CMK (cell line): ENCODE data around the gene FYN.
"Not testable (repeated sequence)": the region's sequence is repeated elsewhere in the genome, so short reads cannot be mapped to it uniquely, and the experiment has no call there.

Source experiments
- DNase-seq: peaks from one replicate; pipeline ENCODE4 v3.0.0-alpha.2; 2010; ENCODE audit warnings: low read depth

The FYN gene

DNA sequence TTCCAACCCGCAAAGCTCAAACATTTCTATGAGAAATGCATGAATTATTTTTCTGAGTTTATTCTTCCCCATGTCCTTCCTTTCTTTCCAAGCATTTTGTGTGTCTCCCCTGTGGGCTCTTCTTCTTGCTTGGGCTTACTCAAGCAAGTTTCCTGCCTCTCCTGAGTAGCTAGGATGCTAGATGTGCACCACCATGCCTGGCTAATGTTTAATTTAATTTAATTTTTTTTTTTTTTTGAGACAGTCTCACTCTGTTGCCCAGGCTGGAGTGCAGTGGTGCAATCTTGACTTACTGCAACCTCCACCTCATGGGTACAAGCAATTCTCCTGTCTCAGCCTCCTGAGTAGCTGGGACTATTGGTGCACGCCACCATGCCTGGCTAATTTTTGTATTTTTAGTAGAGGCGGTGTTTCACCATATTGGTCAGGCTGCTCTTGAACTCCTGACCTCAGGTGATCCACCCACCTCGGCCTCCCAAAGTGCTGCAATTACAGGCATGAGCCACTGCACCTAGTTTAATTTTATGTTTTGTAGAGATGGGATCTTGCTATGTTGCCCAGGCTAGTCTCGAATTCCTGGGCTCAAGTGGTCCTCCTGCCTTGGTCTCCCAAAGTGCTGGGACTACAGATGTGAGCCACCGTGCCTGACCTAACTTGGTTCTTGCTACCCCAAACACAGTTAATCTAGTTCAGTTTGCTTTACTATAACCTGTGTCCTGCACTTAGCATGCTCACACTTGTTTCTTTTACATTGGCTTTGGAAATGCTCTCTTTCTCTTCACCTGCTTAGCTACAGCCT is 192.2 kb downstream of the FYN start:
- not testable (repeated sequence) for DNase-seq

GRCh38 chr6:111680015-111680712 is 193.1 kb downstream of the FYN start:
- DNase-seq: no peak

GRCh38 chr6:111679126-111679858 is 194.0 kb downstream of the FYN start:
- no peak for DNase-seq

DNA sequence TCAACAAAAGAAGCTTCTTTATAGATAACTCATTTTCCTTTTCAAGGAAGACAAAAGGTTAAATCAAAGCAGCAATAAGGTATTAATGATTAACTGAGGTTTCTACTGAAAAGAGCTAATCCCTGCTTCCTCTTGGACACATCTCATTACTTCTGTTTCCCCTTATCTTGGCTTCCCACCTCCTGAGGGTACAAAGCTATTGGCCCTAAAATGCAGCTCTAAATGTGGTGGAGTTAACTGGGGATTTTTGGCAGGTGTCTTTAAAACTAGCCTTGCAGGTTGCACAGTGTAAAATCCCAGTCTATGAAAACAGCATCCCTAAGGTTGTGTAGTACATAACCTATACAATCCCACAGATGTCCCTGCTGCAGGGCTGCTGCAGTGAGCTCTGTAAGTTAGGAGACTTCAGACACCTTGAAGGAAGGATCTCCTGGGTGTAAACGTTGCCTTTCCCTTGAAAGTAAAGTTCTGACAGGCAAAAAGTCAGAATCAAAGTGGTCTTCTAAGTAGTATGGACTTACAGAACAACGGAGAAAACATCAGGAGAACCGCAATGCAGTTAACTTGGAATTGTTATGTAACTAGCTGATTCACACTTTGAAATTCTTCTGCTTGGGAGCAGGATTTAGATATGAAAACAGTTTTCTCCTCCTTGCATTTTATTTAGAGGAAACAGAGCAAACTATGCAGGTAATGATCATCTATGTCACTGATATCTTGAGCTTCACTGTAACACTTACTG is 195.8 kb downstream of the FYN start:
- DNase-seq: no peak

DNA sequence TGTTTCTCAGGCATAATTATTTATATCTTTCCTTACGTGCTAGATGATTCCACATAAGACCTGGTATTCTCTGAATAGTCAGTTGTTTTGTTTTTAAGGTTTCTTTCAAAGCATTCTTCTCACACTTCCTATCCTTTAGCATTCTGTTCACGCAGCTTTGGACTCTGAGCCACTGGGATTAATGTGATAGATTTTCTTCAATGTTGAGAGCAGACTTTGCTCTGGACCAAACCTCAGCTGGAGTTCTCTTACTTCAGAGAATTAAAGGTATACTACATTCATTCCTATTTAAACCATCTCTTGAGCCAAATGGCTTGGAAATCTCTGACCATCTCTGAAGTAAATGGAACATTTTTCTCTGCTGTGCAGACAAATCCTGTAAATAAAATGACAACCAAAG is 196.9 kb downstream of the FYN start:
- DNase-seq: no peak

DNA sequence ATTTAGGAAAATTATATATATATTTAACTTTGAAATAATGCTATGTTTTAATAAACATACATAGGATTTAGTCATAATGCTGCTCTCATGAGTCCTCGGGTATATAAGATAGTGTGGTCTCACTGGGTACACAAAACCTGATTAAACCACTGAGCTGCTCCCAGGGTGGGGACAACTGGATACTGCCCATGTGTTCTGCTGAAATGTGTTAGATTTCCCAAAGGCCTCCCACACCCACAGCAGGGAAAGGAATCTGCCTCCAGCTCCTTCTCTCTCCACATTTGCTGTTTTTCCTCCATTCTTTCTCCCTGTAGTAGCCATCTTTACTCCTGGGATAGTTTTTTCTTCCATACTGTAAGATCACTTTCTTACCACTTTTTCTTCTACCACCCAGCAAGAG is 198.4 kb downstream of the FYN start:
- DNase-seq: no peak

- DNase-seq: no peak
Measured at GRCh38 chr6:111674413-111674812, 198.8 kb downstream of the FYN start.

GRCh38 chr6:111673937-111674336 is 199.3 kb downstream of the FYN start:
- DNase-seq: no peak

GRCh38 chr6:111673532-111673931 is 199.7 kb downstream of the FYN start:
- no peak for DNase-seq

DNA sequence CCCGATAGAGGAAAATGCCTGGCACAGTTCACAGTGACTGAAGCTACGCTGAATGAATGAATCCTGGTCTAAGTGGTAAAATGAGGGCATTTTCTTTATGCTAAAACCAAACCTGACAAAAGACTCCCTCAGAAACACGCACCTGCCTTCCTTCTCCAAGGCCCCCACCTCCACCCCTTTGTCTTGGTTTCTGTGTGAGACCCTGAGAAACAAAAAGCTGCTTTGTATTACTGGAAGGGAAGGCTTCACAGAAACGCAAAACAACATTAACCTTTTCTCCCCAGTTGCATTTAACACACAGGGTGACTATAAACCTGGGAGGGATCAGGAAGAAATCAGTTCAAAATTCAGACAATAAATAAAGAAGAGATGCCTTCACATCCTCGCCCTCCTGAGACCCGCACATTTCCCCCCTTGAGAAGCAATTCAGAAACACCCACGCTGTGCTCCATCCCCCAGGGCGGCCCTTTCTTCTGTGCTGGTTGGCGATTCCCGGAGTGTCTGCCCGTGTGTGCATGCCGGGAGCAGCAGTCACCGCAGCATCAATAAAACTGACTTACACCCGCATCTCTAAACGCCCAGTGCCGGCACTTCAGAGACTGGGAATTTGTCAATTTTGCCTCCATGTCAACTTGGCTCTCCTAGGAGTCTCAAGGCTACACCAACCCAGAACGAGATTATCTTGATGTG is 200.3 kb downstream of the FYN start:
- DNase-seq: no peak

DNA sequence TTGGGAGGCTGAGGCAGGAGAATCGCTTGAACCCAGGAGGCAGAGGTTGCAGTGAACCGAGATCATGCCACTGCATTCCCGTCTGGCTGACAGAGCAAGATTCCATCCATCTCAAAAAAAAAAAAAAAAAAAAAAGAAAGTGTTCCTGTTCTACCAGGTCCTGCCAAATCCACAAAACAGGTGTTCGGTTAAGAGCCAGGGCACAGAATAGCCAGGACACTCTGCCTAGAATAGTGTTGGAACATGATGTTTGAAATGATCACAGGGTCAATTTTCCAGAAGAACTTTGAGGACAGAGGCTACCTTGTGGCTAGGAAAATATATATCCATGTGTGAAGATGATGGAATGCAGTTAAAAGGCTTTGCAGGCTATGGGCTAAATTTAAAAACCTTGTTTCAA is 203.9 kb downstream of the FYN start:
- DNase-seq: no peak

DNA sequence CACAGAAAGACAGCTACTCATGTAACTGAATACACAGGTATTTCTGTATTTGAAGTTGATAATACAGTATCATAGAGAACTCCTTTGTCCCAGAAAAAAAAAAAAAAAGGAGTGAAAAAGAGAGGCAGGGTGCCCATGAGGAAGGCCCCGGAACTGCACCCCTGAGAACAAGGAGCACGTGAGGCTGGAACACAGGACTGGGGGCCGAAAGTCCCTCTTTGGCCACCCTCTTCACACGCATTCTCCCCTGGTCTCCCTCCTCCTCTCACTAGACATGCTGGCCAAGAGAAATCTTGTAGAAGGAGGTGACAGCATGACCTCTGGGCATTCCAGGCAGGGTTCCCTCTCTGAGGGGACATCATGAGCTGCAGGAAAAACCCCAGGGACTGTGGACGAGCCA is 204.8 kb downstream of the FYN start:
- no peak for DNase-seq

GRCh38 chr6:111667931-111668330 is 205.3 kb downstream of the FYN start:
- DNase-seq: no peak

DNA sequence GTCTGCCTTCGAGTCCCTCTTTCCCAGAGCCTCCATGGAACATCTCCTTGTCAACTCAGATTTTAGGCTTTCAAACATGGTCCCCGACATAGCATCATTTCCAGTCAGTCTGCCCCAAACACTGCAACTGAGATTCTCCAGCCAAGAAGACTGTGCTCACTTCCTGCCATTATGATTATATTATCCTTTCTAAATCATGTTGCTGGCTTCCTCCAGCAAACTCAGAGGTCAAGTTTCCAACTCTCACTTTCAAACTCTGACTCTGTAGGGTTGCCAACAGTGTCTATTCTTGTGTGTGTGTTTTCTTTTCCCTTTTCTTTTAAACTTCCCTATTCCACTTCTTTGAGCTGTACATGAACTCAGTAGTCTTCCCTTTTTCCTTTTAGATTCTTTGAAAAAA is 206.4 kb downstream of the FYN start:
- DNase-seq: no peak

DNA sequence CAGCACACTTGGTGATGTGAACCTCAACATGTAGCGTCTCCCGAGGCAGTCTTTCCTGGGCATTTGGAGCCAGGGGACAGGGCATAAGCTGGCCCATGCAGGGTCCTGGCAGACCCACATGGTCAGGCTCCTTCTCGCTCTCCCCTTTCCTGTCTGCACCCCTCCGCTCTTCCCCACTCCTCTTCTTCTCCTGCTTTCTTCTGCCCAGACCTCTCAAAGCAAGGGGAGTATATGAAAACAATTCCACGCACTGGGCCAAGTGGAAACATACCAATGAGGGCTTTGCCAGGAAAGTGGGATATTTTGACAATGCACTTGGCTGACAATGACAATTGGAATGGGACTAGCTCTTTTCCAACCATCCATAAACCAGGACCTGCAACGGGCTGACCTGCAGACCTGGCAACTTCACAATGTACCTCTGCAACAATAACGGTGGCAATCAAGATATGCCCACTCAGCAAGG is 208.7 kb downstream of the FYN start:
- DNase-seq: no peak

GRCh38 chr6:111663692-111664564 is 209.3 kb downstream of the FYN start:
- no peak for DNase-seq

- DNase-seq: no peak
Measured at GRCh38 chr6:111662794-111663593, 210.3 kb downstream of the FYN start.

- DNase-seq: no peak
Measured at GRCh38 chr6:111662072-111662793, 211.0 kb downstream of the FYN start.

DNA sequence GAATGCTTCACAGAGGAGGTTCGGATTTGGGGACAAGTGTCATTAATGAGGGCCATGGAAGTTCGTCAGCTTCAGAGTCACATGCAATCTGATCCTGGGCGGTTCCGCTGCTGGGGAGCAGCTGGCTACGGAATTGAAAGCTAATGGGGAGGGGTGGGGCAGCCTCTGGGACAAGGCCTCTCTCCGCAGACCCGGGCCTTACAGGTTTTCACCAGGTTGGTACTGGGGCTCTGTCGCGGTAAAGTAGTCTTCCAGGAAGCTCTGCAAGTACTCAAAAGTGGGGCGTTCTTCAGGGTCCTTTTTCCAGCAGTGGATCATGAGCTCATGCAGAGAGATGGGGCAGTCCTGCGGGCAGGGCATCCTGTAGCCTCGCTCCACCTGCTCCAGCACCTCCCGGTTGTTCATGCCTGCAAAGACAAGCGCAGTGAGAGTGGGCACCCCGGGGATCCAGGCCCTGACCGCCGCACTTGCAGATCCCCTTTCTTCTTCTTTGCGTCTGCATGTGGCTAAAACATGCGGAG is 211.7 kb downstream of the FYN start:
- DNase-seq: no peak
